Upper lobe of left lung (tissue), 4 donors: ENCODE data around the gene FCGR2B.

ENCODE experiments used
- EP300 ChIP-seq, 4 donors: sonication (generic); formaldehyde crosslinking; IDR thresholded peaks; one replicate each; pipeline ENCODE4 v1.5.1; 2017; ENCODE audit warnings: antibody characterized with exemption in 4 of 4, control low read depth in 2 of 4
- POLR2A ChIP-seq, 4 donors: fragments of 450-650 bp; IDR thresholded peaks; one replicate each; pipeline ENCODE4 v1.5.1; 2016 to 2017; ENCODE audit warnings: antibody characterized with exemption in 4 of 4, mild to moderate bottlenecking in 2 of 4
- TF ChIP-seq, protein P1 (sequence below), 6 experiments: fragments of 450-650 bp in 4 of 6; fragments of 200-600 bp in 2 of 6; sonication (generic) in 2 of 6; IDR thresholded peaks; one replicate each; pipeline ENCODE4 v1.5.1; 2016 to 2019; ENCODE audit warnings: antibody characterized with exemption in 6 of 6

DNA sequence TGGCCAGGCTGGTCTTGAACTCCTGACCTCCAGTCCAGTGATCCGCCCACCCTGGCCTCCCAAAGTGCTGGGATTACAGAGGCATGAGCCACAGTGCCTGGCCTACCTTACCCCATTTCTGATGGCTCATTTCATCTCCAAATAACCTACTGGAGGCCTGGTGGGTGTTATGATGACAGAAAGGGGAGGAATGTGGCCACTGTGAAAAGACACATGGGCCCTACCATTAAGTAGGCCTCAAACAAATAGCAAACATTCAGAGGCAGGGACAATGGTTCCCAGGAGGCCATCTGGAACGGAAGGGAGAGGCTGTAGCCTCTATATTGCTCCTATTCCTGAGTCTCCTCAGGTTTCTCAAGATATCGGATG lies 43.2 kb downstream of the FCGR2B start:
- TF ChIP-seq, protein P1, sequence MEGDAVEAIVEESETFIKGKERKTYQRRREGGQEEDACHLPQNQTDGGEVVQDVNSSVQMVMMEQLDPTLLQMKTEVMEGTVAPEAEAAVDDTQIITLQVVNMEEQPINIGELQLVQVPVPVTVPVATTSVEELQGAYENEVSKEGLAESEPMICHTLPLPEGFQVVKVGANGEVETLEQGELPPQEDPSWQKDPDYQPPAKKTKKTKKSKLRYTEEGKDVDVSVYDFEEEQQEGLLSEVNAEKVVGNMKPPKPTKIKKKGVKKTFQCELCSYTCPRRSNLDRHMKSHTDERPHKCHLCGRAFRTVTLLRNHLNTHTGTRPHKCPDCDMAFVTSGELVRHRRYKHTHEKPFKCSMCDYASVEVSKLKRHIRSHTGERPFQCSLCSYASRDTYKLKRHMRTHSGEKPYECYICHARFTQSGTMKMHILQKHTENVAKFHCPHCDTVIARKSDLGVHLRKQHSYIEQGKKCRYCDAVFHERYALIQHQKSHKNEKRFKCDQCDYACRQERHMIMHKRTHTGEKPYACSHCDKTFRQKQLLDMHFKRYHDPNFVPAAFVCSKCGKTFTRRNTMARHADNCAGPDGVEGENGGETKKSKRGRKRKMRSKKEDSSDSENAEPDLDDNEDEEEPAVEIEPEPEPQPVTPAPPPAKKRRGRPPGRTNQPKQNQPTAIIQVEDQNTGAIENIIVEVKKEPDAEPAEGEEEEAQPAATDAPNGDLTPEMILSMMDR (IDR thresholded peaks at IDR 0.05) = no peak
- TF ChIP-seq EP300 (IDR thresholded peaks at IDR 0.05) (no peak), POLR2A (IDR thresholded peaks at IDR 0.05) (no peak)
